Osteoblast (primary cell): Measurements from ENCODE around the gene RSRC2. TPM values are rescaled to one million over a fixed set of nuclear protein-coding genes. Genes with fewer than 3 reads are reported as not detected.
"Not testable (repeated sequence)": the region's sequence is repeated elsewhere in the genome, so short reads cannot be mapped to it uniquely, and the experiment has no call there.

Experiments
- DNase-seq: peaks from one replicate; pipeline ENCODE4 v3.0.0; 2011; ENCODE audit warnings: low spot score, mixed read lengths; ENCODE audit not compliant: insufficient read length; ENCODE audit errors: missing footprints
- H2AFZ ChIP-seq: 2 replicates; pipeline ENCODE4 v1.6.0; 2011; ENCODE audit warnings: mild to moderate bottlenecking, low read length
- H3K27ac ChIP-seq: 2 replicates; pipeline ENCODE4 v1.5.1; 2011; ENCODE audit warnings: mild to moderate bottlenecking, low read depth, low read length, moderate library complexity
- H3K27me3 ChIP-seq: 2 replicates; pipeline ENCODE4 v1.6.0; 2012; ENCODE audit warnings: mild to moderate bottlenecking, control low read depth, inconsistent platforms, low read length, moderate library complexity; ENCODE audit not compliant: insufficient read depth
- H3K36me3 ChIP-seq: 2 replicates; pipeline ENCODE4 v1.5.1; 2011; ENCODE audit warnings: mild to moderate bottlenecking, low read length, control low read depth, moderate library complexity; ENCODE audit not compliant: insufficient read depth
- H3K4me1 ChIP-seq: 2 replicates; pipeline ENCODE4 v1.5.1; 2011; ENCODE audit warnings: mild to moderate bottlenecking, low read length, control low read depth, moderate library complexity; ENCODE audit not compliant: insufficient read depth
- H3K4me2 ChIP-seq: 2 replicates; pipeline ENCODE4 v1.6.0; 2011; ENCODE audit warnings: mild to moderate bottlenecking, low read length; ENCODE audit not compliant: insufficient read depth
- H3K4me3 ChIP-seq: fragments of 200-600 bp; sonication (generic); 3 replicates; pipeline ENCODE4 v1.5.1; 2012; ENCODE audit warnings: mild to moderate bottlenecking, low read length, inconsistent platforms; ENCODE audit not compliant: insufficient read depth
- H3K79me2 ChIP-seq: 2 replicates; pipeline ENCODE4 v1.6.0; 2012; ENCODE audit warnings: mild to moderate bottlenecking, low read length, control low read depth, inconsistent platforms; ENCODE audit not compliant: insufficient read depth
- H3K9me3 ChIP-seq: 2 replicates; pipeline ENCODE4 v1.5.1; 2011; ENCODE audit warnings: low read depth, low read length, control low read depth
- H4K20me1 ChIP-seq: 2 replicates; pipeline ENCODE4 v1.6.0; 2012; ENCODE audit warnings: mild to moderate bottlenecking, low read length, control low read depth; ENCODE audit not compliant: insufficient read depth
- total RNA-seq: library from RNA; depleted of rRNA; stranded (reverse); fragments of >200 nt; gene quantifications from 2 replicates; pipeline ENCODE4 v1.2.3, GENCODE V29; 2012
- TF ChIP-seq, protein P1 (sequence below): IDR thresholded peaks from 2 replicates; pipeline ENCODE4 v1.5.1; 2011; ENCODE audit warnings: mild to moderate bottlenecking, low read depth, low read length, moderate library complexity; ENCODE audit errors: extremely low read depth

RSRC2 gene
- total RNA-seq, 1 donor, result 43.1 TPM

DNA sequence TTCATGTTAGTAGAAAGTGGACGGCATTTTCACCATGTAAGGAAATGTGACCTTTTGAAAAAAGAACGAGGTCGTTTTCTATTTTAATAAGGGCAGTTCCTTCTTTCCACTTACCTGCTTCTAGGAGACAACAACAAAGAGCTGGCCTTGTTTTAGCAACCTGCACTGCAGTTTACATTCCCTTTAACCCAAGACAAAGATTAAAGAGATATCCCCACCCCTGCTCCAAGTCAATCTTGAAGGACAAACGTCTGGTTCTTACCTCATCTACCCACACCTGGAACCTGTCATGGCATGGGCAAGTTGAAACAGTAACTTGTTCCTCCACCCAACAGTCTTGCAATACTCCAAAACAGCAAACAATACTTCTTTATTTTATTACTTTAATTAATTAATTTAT, 58.8 kb downstream of the RSRC2 start:
- Histone ChIP-seq H2AFZ (no peak overlapping the region), H3K36me3 (peaks cover 10% of the 10 kb centered on the region), H4K20me1 (no peaks in the 10 kb centered on the region), H3K4me1 (peaks cover 13% of the 10 kb centered on the region), H3K4me2 (no peak overlapping the region), H3K9me3 (no peaks in the 10 kb centered on the region), H3K4me3 (no peak overlapping the region), H3K79me2 (no peaks in the 10 kb centered on the region), H3K27ac (no peak overlapping the region), H3K27me3 (no peaks in the 10 kb centered on the region)
- TF ChIP-seq, protein P1, sequence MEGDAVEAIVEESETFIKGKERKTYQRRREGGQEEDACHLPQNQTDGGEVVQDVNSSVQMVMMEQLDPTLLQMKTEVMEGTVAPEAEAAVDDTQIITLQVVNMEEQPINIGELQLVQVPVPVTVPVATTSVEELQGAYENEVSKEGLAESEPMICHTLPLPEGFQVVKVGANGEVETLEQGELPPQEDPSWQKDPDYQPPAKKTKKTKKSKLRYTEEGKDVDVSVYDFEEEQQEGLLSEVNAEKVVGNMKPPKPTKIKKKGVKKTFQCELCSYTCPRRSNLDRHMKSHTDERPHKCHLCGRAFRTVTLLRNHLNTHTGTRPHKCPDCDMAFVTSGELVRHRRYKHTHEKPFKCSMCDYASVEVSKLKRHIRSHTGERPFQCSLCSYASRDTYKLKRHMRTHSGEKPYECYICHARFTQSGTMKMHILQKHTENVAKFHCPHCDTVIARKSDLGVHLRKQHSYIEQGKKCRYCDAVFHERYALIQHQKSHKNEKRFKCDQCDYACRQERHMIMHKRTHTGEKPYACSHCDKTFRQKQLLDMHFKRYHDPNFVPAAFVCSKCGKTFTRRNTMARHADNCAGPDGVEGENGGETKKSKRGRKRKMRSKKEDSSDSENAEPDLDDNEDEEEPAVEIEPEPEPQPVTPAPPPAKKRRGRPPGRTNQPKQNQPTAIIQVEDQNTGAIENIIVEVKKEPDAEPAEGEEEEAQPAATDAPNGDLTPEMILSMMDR, result no peak
- peak; percentile 36 for DNase-seq

DNA sequence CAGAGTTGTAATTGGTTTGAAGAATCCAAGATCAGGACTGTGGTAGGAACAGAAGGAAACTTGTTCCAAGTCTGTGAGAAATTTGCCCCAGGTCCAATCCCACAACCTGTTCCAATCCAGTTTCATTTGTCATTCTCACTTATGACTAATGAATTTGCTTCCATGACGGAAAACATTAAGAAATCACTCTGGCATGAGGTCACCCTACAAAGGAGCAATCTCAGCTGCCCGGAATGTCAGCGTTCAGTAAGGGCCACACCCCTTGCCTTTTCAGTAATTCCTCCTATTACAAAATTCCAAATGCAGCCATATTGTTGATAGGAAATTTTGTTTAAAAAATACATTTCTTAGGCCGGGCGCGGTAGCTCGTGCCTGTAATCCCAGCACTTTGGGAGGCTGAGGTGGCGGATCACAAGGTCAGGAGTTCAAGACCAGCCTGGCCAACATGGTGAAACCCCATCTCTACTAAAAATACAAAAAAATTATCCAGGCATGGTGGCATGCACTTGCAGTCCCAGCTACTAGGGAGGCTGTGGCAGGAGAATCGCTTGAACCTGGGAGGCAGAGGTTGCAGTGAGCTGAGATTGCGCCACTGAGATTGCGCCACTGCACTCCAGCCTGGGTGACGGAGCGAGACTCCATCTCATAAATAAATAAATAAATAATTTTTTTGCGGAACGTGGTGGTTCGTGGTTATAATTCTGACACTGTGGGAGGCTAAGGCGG, 62.3 kb downstream of the RSRC2 start:
- not testable (repeated sequence) for H3K4me2 ChIP-seq, H3K4me1 ChIP-seq, H4K20me1 ChIP-seq, H3K27me3 ChIP-seq, H3K9me3 ChIP-seq, H3K79me2 ChIP-seq, H3K4me3 ChIP-seq, H3K36me3 ChIP-seq
- Histone ChIP-seq H3K27ac (peak overlapping the region; percentile 85), H2AFZ (peak overlapping the region; percentile 36)
- peak; percentile 97 for DNase-seq

DNA sequence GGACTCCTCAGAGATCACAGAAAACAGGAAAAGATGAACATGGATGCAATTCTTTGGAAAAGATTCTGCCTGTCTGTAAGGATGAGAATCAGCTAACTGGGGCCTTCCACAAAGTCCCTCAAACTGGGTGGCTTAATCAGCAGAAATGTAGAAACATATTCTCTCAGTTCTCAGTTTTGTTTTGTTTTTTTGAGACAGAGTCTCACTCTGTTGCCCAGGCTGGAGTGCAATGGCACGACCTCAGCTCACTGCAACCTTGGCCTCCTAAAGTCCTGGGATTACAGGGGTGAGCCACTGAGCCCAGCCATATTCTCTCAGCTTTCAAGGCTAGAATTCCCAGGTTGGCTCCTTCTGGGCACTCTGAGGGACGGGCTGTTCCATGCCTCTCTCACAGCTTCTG, 66.1 kb downstream of the RSRC2 start:
- TF ChIP-seq, protein P1, result no peak

DNA sequence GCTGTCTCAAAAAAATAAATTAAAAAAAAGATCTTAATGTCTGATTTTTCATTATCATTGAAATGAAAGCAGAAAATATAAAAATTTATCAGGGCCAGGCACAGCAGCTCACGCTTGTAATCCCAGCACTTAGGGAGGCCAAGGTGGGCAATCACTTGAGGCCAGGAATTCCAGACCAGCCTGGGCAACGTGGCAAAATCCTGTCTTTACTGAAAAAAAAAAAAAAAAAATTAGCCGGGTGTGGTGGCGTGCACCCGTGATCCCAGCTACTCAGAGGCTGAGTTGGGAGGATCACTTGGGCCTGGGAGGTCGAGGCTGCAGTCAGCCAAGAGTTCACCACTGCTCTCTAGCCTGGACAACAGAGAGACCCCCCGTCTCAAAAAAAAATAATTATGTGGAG, 66.7 kb downstream of the RSRC2 start:
- H3K9me3 ChIP-seq, result no peaks in the 10 kb centered on the region
- peaks cover 4% of the 10 kb centered on the region for H3K4me1 ChIP-seq
- no peaks in the 10 kb centered on the region for H3K36me3 ChIP-seq
- no peak overlapping the region for H3K4me3 ChIP-seq
- no peak overlapping the region for H2AFZ ChIP-seq
- DNase-seq, result no peak
- TF ChIP-seq, protein P1, result no peak
- H3K79me2 ChIP-seq, result no peaks in the 10 kb centered on the region
- H3K27me3 ChIP-seq, result no peaks in the 10 kb centered on the region
- H4K20me1 ChIP-seq, result no peaks in the 10 kb centered on the region
- no peak overlapping the region for H3K27ac ChIP-seq
- H3K4me2 ChIP-seq, result no peak overlapping the region

More for the DNA sequence above, 66.1 kb downstream of the RSRC2 start:
- Histone ChIP-seq H3K4me2 (no peak overlapping the region), H3K4me3 (no peak overlapping the region), H2AFZ (no peak overlapping the region), H3K27ac (no peak overlapping the region), H4K20me1 (no peaks in the 10 kb centered on the region), H3K27me3 (no peaks in the 10 kb centered on the region), H3K79me2 (no peaks in the 10 kb centered on the region), H3K9me3 (no peaks in the 10 kb centered on the region), H3K36me3 (no peaks in the 10 kb centered on the region), H3K4me1 (peaks cover 4% of the 10 kb centered on the region)
- peak; percentile 35 for DNase-seq
